DND-41 (cell line): ENCODE measurements around the gene TFR2.

Experiments
- ATAC-seq: fragments of 200-7000 bp; cut with Tn5 transposase; 3 replicates; pipeline ENCODE4 v1.9.1; 2021; ENCODE audit warnings: low read depth; ENCODE audit not compliant: insufficient read depth
- DNase-seq: peaks from one replicate; pipeline ENCODE4 v3.0.0-alpha.2; 2020
- H2AFZ ChIP-seq: 2 replicates; pipeline ENCODE4 v1.6.0; 2012; ENCODE audit warnings: low read depth, low read length
- H3K27ac ChIP-seq: 2 replicates; pipeline ENCODE4 v1.5.1; 2012; ENCODE audit warnings: low read length, inconsistent platforms
- H3K27me3 ChIP-seq: fragments of 200-600 bp; sonication (generic); 2 replicates; pipeline ENCODE4 v1.6.0; 2012; ENCODE audit warnings: low read length, mild to moderate bottlenecking, inconsistent platforms; ENCODE audit not compliant: insufficient read depth, poor library complexity
- H3K36me3 ChIP-seq: 2 replicates; pipeline ENCODE4 v1.5.1; 2012; ENCODE audit warnings: low read length, inconsistent platforms; ENCODE audit not compliant: insufficient read depth
- H3K4me1 ChIP-seq: 2 replicates; pipeline ENCODE4 v1.5.1; 2012; ENCODE audit warnings: mild to moderate bottlenecking, low read length; ENCODE audit not compliant: insufficient read depth
- H3K4me2 ChIP-seq: 2 replicates; pipeline ENCODE4 v1.6.0; 2012; ENCODE audit warnings: mild to moderate bottlenecking, moderate library complexity, low read length, inconsistent platforms; ENCODE audit not compliant: insufficient read depth
- H3K4me3 ChIP-seq, 2 experiments: fragments of 200-600 bp in 1 of 2; shearing (Covaris generic) in 1 of 2; 2 replicates each; pipeline ENCODE4 v1.5.1; 2012 to 2016; ENCODE audit warnings: inconsistent platforms in 2 of 2, low read length in 2 of 2, mild to moderate bottlenecking in 2 of 2, low read depth in 1 of 2, moderate library complexity in 1 of 2
- H3K79me2 ChIP-seq: 2 replicates; pipeline ENCODE4 v1.6.0; 2012; ENCODE audit warnings: low read length, inconsistent platforms; ENCODE audit not compliant: insufficient read depth
- H3K9ac ChIP-seq: 2 replicates; pipeline ENCODE4 v1.6.0; 2012; ENCODE audit warnings: low read depth, mild to moderate bottlenecking, inconsistent platforms, low read length, moderate library complexity
- H3K9me3 ChIP-seq: 2 replicates; pipeline ENCODE4 v1.5.1; 2012; ENCODE audit warnings: low read length, moderate library complexity, mild to moderate bottlenecking, inconsistent platforms; ENCODE audit not compliant: insufficient read depth, severe bottlenecking
- H4K20me1 ChIP-seq: 2 replicates; pipeline ENCODE4 v1.6.0; 2012; ENCODE audit warnings: low read length; ENCODE audit not compliant: insufficient read depth
- EZH2 ChIP-seq: IDR thresholded peaks from 3 replicates; pipeline ENCODE4 v1.6.1; 2012; ENCODE audit warnings: borderline replicate concordance, low read depth, mild to moderate bottlenecking, moderate library complexity, low read length, inconsistent platforms; ENCODE audit not compliant: severe bottlenecking
- TF ChIP-seq, protein P1 (sequence below): IDR thresholded peaks from 2 replicates; pipeline ENCODE4 v1.5.1; 2012; ENCODE audit warnings: borderline replicate concordance, low read length, moderate library complexity, mild to moderate bottlenecking; ENCODE audit not compliant: poor library complexity, severe bottlenecking; ENCODE audit errors: extremely low read depth

The TFR2 gene

DNA sequence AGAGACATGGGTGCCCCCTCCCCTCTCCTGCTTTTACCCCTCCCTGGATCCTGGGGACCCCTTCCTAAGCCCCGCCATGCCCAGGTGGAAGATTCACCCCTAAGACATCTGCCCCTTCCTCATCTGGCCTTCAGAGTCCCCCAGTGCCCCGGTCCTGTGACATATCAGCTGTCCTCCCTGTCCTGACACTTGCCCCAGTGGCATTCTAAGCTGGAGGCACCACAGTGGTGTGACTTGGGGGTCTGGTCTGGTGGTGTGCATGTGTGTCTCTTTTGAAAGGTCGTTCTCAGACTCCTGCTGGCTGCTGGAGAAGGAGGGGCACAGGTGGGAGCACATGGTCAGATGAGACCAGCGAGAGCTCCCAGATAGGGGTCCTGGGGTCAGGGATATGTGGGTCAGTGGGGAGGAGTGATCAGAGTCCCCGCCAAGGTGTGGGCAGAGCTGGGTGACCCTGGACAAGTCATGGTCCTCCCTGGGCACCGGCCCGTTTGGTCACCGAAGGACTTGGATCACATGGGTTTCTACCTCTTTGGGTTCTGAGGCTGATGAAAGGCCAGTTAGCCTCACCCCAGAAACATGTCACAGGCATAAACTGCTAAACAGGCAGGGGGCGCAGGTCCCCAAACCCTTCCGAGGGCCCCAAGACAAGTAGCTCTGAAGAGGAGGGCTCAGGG is 645 bp upstream of the TFR2 start:
- TF ChIP-seq EZH2, result no peak
- TF ChIP-seq, protein P1, sequence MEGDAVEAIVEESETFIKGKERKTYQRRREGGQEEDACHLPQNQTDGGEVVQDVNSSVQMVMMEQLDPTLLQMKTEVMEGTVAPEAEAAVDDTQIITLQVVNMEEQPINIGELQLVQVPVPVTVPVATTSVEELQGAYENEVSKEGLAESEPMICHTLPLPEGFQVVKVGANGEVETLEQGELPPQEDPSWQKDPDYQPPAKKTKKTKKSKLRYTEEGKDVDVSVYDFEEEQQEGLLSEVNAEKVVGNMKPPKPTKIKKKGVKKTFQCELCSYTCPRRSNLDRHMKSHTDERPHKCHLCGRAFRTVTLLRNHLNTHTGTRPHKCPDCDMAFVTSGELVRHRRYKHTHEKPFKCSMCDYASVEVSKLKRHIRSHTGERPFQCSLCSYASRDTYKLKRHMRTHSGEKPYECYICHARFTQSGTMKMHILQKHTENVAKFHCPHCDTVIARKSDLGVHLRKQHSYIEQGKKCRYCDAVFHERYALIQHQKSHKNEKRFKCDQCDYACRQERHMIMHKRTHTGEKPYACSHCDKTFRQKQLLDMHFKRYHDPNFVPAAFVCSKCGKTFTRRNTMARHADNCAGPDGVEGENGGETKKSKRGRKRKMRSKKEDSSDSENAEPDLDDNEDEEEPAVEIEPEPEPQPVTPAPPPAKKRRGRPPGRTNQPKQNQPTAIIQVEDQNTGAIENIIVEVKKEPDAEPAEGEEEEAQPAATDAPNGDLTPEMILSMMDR, result no peak
- H3K4me3 ChIP-seq, result no peak overlapping the region

DNA sequence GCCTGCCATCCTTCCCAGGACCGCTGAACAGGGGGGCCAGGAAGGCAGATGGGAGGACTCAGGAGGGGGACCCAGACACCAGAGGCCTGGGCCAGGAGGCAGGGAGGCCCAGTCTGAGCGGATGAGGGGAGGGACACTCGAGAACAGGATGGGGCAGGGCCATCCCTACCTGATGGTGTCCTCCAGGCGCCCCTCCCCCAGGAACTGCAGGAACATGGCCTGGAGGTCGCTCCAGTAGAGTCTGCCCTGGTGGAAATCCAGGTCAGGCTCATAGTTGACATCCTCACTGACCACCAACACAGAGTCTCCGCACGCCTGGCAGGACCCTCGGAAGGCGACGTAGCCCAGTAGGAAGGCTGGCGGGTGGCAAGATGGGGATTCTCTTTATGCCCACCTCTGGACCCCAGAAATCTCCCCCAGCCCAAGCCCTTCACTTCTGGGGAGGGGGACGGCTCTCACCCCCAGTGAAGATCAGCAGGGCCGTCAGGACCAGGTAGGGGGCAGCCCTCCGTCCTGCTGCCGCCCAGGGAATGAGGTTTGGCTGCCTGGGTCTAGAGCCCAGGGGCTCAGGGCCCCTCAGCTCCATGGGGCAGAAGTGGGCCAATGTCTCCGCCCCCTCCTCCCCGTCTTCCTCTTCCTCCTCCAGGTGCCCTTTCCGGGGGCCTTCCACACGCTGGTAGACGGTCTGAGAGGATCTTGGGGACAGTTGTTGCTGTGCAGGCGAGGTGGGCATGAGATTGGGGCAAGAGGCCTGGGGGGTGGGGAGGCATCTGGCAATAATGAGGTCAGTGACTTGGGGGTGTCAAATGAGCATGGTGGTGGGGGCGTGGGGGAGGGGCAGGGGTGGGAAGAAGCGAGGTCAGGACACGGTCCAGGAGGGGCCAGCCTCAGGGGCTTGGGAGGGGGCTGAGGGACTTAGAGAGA is 573 bp downstream of the TFR2 start:
- Histone ChIP-seq H3K9me3 (no peaks in the 10 kb centered on the region), H3K4me2 (no peak overlapping the region), H3K4me3 (no peak overlapping the region), H2AFZ (no peak overlapping the region), H4K20me1 (no peaks in the 10 kb centered on the region), H3K79me2 (no peaks in the 10 kb centered on the region), H3K27me3 (no peaks in the 10 kb centered on the region), H3K36me3 (no peaks in the 10 kb centered on the region), H3K27ac (no peak overlapping the region), H3K4me1 (no peaks in the 10 kb centered on the region), H3K9ac (no peak overlapping the region)
- no peak for TF ChIP-seq EZH2
- TF ChIP-seq, protein P1, result no peak
- ATAC-seq (no peak), DNase-seq (no peak)

More for the DNA sequence above, 645 bp upstream of the TFR2 start:
- Histone ChIP-seq H3K4me2 (no peak overlapping the region), H3K27ac (no peak overlapping the region), H3K79me2 (no peaks in the 10 kb centered on the region), H3K36me3 (no peaks in the 10 kb centered on the region), H3K9ac (no peak overlapping the region), H3K4me1 (no peaks in the 10 kb centered on the region), H4K20me1 (no peaks in the 10 kb centered on the region), H3K9me3 (no peaks in the 10 kb centered on the region), H3K27me3 (no peaks in the 10 kb centered on the region), H2AFZ (no peak overlapping the region)
- ATAC-seq, result no peak
- no peak for DNase-seq

DNA sequence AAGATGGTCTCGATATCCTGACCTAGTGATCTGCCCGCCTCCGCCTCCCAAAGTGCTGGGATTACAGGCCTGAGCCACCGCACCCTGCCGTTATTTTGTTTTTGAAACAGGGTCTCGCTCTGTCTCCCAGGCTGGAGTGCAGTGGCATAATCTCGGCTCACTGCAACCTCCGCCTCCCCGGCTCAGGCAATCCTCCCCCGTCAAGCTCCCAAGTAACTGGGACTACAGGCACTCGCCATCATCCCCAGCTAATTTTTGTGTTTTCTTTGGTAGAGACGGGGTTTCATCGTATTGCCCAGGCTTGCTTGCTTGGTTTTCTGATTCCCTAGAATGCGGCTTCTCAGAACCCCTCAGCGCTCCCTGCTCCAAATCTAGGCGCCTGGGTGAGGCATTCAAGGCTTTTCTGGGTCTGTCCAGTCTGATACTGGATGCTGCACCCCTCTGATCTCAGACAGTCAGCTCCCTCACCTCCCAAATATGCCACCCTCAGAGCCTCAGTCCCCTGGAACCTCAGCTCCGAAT is 1.3 kb downstream of the TFR2 start:
- no peaks in the 10 kb centered on the region for H3K4me1 ChIP-seq
- H3K9me3 ChIP-seq, result no peaks in the 10 kb centered on the region
- no peak overlapping the region for H3K9ac ChIP-seq
- no peak overlapping the region for H3K27ac ChIP-seq
- no peaks in the 10 kb centered on the region for H3K36me3 ChIP-seq
- H3K27me3 ChIP-seq, result no peaks in the 10 kb centered on the region
- H3K4me3 ChIP-seq, result no peak overlapping the region
- no peak for ATAC-seq
- TF ChIP-seq, protein P1, result no peak
- TF ChIP-seq EZH2, result no peak
- H3K4me2 ChIP-seq, result no peak overlapping the region
- no peak for DNase-seq
- H3K79me2 ChIP-seq, result no peaks in the 10 kb centered on the region
- H2AFZ ChIP-seq, result no peak overlapping the region
- no peaks in the 10 kb centered on the region for H4K20me1 ChIP-seq
